Uterus (tissue), 2 donors: ENCODE data around the gene RMND5A.

ENCODE experiments used
- POLR2A ChIP-seq, 2 donors: fragments of 450-650 bp; IDR thresholded peaks; one replicate each; pipeline ENCODE4 v1.6.1; 2016; ENCODE audit warnings: antibody characterized with exemption in 2 of 2, mild to moderate bottlenecking in 1 of 2, moderate library complexity in 1 of 2
- TF ChIP-seq, protein P1 (sequence below), 4 experiments: fragments of 200-600 bp in 2 of 4; fragments of 450-650 bp in 2 of 4; sonication (generic) in 2 of 4; IDR thresholded peaks; one replicate each; pipeline ENCODE4 v1.5.1; 2016 to 2019; ENCODE audit warnings: antibody characterized with exemption in 4 of 4, mild to moderate bottlenecking in 2 of 4, moderate library complexity in 1 of 4

DNA sequence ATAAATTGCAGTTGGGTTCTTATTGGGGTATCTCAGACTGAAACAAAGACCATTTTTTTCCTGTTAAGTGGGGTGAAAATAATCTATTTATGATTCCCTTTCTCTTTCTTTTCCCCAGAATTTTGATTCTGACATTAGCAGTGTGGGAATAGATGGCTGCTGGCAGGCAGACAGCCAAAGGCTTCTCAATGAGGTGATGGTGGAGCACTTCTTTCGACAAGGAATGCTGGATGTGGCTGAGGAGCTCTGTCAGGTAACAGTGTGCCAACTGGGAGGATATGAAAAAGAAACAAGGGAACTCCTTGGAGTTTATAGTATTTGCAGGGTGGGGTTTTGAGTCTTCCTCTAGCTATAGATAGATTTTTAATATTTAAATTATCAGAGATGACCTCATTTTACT lies 31.7 kb downstream of the RMND5A start:
- TF ChIP-seq, protein P1, sequence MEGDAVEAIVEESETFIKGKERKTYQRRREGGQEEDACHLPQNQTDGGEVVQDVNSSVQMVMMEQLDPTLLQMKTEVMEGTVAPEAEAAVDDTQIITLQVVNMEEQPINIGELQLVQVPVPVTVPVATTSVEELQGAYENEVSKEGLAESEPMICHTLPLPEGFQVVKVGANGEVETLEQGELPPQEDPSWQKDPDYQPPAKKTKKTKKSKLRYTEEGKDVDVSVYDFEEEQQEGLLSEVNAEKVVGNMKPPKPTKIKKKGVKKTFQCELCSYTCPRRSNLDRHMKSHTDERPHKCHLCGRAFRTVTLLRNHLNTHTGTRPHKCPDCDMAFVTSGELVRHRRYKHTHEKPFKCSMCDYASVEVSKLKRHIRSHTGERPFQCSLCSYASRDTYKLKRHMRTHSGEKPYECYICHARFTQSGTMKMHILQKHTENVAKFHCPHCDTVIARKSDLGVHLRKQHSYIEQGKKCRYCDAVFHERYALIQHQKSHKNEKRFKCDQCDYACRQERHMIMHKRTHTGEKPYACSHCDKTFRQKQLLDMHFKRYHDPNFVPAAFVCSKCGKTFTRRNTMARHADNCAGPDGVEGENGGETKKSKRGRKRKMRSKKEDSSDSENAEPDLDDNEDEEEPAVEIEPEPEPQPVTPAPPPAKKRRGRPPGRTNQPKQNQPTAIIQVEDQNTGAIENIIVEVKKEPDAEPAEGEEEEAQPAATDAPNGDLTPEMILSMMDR (IDR thresholded peaks at IDR 0.05), result no peak
- TF ChIP-seq POLR2A (IDR thresholded peaks at IDR 0.05), result no peak
